GM19023 (cell line): ENCODE data around the gene CSNK1E.
"Not testable (repeated sequence)": the region's sequence is repeated elsewhere in the genome, so short reads cannot be mapped to it uniquely, and the experiment has no call there.

Experiments used
- ATAC-seq: cut with Tn5 transposase; IDR thresholded peaks from one replicate; pipeline ENCODE4 v1.9.1; 2021; ENCODE audit warnings: mild to moderate bottlenecking, moderate library complexity; ENCODE audit not compliant: unreplicated experiment

CSNK1E gene

DNA sequence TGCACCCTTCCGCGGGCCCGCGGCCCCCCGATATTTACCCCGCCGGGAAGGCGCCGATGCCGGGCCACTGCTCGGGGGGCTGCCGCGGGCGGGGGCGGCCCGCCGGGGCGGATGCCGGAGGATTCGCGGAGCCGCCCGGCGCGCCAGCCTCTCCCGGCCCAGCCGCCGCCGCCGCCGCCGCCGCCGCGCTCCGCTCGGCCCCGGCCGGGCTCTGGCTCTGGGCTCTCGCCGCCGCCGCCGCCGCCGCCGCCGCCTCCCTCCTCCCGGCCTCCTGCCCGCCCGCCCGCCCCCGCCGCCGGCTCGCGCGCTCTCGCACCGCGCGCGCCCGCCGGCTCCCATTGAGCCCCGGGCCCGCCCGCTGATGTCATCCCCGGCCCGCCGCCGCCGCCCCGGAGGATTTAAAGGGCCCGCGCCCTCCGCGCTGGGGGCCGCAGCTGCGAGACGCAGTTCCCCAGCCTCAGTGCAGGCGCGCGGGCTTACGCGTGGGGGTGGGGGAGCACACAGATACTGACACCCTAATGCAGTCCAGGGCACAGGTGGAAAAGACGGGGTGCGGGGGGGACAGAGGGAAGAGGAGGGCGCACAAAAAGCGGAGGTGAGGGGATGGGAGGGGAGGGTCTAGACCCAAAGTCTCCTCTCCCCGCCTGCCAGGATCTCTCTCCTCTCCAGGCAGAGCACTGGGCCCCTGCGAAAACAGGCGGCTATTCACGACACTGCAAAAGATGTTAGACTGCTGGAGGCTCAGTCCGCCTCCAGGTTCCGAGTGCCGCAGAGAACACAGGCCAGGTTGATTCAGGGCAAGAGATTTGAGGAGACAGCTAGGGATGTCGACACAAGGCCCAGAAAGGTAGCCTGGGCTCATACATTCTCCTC, at the start of gene CSNK1E:
TSS of gene CSNK1E (minus strand) at position 312 of the 873 bp plus-strand sequence. CDS start 3,276 bp downstream, outside the sequence.
- peak; percentile 44 for ATAC-seq

DNA sequence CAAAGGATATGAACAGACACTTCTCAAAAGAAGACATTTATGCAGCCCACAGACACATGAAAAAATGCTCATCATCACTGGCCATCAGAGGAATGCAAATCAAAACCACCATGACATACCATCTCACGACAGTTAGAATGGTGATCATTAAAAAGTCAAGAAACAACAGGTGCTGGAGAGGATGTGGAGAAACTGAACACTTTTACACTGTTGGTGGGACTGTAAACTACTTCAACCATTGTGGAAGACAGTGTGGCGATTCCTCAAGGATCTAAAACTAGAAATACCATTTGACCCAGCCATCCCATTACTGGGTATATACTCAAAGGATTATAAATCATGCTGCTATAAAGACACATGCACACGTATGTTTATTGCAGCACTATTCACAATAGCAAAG, 48.6 kb upstream of the CSNK1E start:
- ATAC-seq: not testable (repeated sequence)

DNA sequence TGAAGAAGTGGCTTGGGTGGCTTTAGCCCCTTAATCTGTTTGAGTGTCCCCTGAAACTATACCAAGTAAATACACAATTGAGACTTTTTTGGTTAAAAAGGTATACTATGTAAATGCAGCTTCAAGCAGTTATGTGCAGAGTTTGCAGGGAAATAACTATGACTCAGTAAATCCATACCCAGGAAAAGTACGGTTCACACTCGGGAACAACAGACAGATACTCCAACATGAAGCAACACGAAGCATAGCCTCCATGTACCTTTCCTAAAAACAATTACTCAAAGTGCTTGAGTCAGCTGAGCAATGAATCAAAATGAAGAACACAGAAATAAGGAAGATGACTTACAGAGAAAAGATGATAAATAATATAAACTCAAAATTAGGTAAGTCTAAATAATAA, 47.9 kb upstream of the CSNK1E start:
- ATAC-seq: not testable (repeated sequence)

DNA sequence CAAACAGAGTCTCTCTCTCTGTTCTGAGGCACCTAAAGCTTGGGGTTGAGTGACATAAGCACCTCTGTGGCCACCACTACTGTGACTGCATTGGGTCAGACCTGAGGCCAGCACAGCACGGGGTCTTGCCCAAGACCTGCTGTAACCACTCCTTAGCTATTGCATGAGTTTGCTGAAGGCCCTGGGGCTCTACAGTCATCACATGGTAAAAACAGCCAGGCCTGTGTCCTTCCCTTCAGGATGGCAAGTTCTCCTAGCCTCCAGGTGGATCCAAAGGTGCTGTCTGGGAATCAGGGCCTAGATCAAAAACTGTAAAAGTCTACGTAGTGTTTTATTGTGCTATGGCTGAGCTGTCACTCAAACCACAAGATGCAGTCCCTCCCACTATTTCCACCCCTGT, 43.3 kb upstream of the CSNK1E start:
- ATAC-seq: not testable (repeated sequence)

DNA sequence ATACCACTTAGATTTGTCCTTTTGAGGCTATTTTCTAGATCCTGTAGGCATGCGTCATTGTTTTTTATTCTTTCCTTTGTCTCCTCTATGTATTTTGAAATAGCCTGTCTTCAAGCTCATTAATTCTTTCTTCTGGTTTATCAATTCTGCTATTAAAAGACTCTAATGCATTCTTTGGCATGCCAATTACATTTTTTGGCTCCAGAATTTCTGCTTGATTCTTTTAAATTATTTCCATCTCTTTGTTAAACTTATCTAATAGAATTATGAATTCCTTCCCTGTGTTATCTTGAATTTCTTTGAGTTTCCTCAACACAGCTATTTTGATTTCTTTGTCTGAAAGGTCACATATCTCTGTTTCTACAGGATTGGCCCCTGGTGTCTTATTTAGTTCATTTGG, 42.6 kb upstream of the CSNK1E start:
- not testable (repeated sequence) for ATAC-seq

DNA sequence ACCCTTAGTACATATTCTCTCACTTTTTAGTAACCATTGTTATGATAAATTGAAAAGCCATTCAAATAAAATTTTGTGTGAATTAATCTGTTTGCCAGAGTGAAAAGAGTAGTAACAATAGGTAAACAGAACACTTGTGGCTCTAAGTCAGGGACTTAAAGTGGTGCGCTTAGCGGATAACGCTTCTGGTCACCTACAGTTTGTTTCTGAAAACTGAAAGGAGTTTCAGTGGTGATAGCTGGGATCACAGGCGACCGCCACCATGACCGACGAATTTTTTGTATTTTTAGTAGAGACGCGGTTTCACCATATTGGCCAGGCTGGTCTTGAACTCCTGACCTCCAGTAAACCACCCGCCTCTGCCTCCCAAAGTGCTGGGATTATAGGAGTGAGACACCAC, 40.7 kb upstream of the CSNK1E start:
- ATAC-seq: not testable (repeated sequence)

DNA sequence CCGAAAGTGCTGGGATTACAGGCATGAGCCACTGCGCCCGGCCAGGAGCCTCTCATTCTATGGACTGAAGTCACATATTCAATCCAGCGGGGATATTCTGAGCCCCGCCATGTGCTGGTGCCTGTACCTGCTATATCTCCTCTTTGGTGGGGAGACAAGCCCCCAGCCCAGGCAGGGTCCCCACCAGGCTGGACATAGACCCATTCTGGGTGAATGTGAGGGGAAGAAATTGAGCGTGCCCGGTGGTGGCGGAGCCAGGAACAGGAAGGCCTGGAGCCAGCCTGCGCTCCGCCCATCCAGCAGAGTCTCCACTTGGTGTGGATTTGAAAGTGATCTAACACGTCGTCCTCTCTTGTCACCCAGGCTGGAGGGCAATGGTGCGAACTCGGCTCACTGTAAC, 38.0 kb upstream of the CSNK1E start:
- no peak for ATAC-seq

DNA sequence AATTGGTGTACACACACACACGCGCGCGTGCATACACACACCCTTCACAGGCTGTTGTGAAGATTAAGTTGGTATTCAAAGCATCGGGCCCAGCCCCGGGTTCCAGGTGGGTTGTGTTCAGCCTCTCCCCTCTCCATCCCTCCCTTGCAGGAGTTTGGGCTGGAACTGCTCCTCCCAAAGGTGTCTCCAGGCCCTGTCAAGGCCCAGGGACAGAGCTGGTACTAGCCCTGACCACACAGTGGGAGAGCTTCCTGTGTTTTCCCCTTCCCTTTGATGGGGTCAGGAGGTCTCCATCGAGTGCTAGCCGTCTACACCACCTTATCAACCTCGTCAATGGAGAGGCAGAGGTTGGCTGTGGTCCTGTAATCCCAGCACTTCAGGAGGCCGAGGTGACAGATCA, 36.5 kb upstream of the CSNK1E start:
- no peak for ATAC-seq

DNA sequence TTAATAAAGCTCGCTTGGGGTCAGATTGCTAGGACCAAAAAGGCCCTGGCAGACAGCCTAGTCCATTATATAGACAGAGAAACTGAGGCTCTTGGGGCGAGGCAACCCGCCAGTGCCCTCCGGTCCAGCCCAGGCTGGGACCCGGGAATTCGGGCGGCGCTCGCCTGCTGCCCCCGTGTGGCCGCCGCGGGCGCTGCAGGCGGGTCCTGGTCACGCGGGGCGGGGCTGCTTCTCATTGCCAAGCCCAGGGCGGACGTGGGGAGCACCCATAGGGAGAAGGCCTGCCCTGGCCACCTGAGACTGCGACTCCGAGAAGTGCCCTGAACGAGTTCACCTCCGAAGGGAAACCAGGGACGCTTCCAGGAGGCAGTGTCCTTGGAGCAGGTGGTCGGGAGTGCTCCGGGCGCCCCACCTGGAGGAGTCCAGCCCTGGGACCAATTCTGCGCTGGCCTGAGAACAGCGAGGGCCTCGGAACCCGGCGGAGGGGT, 36.0 kb upstream of the CSNK1E start:
- peak; percentile 57 for ATAC-seq

DNA sequence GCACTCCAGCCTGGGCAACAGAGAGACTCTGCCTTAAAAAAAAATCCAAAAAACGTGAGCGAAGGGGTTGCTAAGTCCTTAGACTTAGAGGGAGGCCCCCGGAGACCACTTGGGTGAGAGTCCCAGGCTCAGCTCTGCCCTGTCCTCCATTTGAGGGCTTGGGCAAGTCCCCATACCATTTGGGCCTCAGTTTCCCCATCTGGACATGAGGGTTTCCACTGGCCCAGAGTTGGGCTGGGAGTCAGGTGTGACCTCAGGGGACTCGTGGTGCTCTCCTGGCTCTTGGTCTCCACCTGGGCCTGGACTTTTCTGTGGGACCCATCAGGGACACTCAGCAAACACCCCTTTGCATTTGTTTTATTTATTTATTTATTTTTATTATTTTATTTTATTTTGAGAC, 35.2 kb upstream of the CSNK1E start:
- ATAC-seq: no peak

DNA sequence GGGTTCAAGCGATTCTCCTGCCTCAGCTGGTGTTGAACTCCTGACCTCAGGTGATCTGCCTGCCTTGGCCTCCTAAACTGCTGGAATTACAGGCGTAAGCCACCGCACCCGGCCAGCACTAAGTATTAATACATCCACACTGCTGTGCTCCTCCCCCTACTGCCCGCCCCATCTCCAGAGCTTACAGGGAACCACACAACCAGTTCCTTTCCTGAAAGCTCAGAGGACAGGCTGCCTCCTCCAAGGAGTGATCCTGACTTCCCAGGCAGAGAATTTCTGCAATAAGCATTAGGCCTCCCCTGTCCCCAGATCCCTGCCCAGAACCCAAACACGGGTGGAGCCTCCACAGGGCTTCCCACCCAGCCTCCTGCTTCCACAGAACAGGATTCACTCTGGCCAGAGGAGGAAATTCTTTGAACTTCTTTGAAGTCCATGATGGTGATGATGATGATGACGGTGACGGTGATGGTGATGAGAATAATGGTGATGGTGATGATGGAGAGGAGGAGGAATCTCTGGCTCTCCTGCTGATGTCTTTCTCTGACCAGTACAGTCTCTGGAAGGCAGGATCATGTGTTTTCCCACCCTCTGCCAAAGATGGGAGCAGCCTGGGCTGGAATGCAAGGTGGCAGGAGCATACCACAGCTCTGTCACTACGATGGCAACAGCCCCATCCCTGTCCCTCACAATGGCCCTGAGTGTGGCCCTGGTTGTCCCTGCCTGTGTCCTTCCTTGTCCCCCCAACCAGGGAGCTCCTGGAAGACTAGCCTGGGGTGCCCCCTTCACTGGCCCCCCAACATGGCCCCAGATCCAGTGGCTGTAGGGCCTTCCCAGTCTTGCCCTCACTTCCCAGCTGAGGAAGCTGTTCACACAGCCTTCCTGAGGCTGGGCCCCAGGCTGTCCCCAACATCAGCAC, 33.5 kb upstream of the CSNK1E start:
- no peak for ATAC-seq

DNA sequence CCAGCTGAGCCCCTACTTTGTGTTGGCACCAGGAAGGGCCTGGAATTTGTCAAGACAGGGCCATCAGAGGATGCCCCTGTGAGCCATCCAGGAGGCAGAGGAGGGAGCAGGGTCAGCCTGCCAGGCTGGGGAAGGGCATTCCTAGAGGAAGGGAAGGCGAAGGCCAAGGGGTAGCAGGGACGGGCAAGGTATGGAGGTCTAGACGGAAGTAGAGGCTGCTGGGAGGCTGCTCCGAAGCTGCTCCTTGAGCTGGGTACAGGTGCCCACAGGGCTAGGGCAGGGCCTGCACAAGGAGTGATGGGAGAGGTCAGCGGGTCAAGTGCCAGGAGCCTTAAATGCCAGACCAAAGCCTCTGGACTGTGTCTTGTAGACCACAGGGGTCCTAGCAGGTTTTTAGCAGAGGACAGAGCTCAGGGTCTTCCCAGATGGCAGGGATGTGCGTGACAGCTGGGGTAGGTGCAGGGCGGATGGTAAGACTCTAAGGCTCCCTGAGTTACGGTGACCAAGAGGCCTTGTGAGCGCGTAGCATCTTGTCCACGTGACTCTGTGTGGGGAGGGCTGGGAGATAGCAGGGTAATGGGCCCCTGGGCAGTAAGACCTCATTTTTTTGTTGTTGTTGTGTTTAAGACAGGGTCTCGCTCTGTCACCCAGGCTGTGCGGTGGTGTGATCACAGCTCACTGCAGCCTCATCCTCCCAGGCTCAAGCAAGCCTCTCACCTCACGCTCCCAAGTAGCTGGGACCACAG, 31.7 kb upstream of the CSNK1E start:
- no peak for ATAC-seq

DNA sequence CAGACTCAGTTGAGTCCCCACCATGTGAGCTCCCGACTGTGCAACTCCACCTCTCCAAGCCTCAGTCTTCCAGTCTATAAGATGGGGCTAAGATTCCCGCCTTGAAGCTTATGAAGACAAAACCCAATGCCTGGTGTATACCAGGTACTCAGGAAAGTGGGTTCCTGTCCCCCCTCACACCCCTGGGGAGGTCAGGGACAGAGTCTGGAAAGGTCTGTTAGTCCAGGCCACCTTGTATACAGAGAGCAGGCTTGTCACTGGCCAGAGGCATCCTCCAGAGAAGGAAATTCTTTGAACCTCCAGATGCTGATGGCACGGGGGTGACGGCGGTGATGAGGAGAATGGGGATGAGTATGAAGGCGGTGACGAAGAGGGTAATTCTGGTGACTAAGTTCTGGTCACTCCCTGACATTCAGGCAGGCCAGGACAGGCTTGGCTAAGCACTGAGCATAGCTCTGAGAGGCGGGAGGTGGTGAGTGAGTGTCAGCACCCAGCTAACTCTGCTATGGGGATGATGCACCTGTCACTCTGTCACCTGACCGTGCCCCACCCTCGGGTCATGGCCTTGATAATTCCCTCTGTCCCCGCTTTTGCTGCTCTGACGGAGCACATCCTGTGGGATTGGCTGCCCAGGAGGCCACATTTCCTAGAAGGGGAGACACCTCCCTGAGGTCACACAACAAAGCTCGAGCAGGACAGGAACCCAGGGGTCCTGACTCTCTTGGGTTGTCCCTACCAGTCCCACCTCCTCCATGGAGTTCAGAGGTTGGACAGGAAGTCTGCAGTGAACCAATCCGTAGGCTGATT, 30.9 kb upstream of the CSNK1E start:
- no peak for ATAC-seq

DNA sequence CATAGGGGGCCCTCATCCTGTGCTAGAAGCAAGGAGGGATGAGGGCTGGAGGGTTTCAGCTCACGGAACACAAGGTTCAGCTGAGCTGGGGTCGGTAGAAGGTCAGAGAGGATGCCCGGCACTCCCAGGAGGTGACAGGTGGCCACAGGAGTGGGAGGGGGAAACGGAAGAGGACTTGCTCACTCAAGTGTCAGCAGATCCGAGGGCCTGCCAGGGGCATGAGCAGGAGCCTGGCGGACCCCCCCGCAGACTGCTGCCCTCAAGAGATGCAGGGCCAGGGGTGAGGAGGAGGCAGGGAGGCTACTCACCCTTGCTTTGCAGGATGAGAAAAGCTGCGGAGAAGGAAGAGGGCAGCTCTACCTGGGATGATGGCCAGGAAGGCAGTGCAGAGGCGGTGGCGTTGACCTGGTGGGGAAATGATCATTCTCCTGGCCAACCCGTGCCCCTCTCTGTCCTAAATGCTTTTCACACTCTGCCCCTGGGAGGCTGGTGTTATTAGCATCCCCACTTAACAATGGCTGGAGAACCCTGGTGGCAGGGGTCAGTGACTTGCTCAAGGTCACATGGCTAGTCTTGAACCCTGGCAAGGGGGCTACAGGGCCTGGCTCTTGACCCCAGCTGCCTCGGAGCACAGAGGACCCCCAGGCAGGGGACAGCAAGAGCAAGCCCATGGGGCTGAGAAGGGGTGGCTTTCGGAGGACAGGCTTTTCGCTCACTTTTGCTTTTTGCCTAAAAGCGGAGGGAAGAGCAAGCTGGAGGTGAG, 30.1 kb upstream of the CSNK1E start:
- ATAC-seq: no peak

DNA sequence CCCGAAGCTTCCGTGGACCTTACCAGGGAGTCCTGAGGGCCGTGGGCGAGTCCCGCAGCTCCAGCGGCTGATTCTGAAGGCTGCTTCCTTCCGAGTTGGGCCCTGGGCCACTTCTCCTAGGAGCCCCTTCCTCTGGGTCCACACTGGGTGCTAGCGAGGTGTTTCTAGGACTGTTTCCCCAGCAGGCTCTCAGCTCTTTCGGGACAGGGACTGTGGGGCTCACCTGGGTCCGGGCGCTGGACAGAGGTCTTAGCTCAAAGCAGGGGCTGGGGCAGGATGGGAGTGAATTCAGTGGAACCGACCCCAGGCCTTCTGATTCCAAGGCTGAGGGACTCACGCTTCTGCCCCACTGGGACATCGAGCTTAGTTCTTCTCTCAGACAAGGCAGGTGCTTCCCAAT, 29.3 kb upstream of the CSNK1E start:
- no peak for ATAC-seq

DNA sequence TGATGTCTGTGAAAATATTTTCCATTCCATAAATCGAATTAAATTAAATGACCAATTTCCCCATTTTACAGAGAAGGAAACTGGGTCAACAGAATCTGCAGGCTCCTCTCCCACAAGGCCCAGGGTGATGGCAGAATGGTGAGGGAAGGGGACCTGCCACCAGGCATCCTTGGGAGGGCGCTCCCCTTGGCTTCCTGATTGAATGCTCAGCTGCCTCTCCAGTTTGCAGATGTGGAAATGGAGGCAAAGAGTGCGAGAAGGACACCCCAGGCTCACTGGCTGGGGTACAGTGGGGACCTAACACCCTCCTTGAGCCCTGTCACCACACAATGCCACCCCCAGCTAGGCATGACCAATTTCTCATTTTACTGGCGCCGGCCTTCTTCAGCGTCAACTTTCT, 28.5 kb upstream of the CSNK1E start:
- no peak for ATAC-seq

DNA sequence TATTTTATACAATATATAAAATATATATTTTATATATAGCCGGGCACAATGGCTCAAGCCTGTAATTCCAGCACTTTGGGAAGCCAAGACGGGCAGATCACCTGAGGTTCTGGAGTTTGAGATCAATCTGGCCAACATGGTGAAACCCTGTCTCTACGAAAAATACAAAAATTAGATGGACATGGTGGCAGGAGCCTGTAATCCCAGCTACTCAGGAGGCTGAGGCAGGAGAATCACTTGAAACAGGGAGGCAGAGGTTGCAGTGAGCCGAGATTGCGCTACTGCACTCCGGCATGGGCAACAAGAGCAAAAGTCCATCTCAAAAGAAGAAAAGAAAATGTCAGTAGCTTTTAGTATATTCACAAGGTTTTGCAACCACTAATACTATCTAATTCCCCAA, 22.7 kb upstream of the CSNK1E start:
- ATAC-seq: not testable (repeated sequence)

DNA sequence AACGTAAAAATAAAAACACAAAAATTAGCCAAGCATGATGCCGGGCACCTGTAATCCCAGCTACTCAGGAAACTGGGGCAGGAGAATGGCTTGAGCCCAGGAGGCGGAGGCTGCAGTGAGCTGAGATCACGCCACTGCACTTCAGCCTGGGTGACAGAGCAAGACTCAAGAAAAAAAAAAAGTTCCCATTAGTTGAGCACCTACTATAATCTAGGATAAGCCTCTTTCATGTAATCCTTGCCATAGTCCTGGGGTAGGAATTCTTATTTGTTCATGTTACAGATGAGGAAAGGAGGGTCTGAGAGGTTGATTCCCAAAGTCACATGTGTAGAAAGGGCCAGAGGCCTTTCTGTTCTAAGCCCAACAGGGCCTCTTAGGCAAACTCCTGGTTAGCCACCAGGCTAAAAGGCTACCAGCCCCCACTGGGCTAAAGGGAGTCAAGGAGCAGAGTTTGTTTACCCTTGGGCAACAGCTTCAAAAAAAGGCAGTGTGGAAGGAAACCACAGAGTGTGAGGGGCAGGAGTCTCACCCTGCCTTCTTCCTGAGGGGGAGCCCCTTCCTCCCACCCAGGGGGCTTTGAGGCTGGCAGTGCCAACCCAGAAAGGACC, 21.6 kb upstream of the CSNK1E start:
- ATAC-seq: no peak

DNA sequence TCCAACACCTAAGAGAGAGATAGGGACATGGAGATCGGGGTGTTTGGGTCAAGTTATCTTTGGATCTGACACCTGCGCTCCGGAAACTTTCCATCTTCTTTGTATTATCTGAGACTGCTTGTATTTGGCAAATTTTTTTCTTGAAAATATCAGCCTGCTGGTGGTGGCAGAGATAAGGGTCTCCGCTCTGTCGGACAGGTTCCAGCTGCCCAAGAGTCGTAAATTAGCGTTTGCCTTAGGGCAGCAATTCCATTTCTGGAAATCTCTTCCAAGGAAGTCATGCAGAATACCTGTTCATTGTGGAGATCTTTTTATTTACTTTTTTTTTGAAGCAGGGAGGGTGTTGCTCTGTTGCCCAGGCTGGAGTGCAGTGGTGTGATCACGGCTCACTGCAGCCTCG, 19.5 kb upstream of the CSNK1E start:
- ATAC-seq: no peak
